Stimulated activated CD8-positive, alpha-beta memory T cell treated with anti-CD3 and anti-CD28 coated beads, Interleukin-12 subunit alpha, Interleukin-12 subunit beta, amount 100 ng/mL, for 4 hours (primary cell): ENCODE data around the gene GPER1.
"Not testable (repeated sequence)": the region's sequence is repeated elsewhere in the genome, so short reads cannot be mapped to it uniquely, and the experiment has no call there.

Source experiments
- DNase-seq: peaks from one replicate; pipeline ENCODE4 v3.0.0-alpha.2; 2020; ENCODE audit warnings: low read depth

GPER1 gene

GRCh38 chr7:1087952-1088920, at the start of gene GPER1:
Gene GPER1, plus strand, starts transcription at chr7:1088113. Its CDS starts 3,616 bp downstream, at chr7:1091729.
- no peak for DNase-seq

- not testable (repeated sequence) for DNase-seq
Observed at GRCh38 chr7:1040233-1040632, 47.7 kb upstream of the GPER1 start.

DNA sequence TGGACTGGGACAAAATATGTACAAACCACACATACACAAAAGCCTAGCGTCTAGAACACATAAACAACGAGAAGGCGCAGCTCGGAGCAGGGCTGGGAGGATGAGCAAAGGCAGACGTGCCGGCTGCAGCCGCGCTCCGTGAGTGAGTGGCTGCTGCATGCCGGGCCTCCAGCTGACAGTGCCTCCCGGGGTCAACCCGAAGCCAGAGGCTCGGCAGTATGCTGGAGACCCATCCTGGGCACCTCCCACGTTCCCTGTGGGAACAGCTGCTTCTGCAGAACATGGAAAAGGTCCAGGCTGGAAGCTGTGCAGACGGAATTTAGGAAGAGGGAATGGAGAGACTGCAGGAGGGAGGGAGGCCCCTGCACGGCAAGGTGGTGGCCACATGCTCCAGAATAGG, 47.1 kb upstream of the GPER1 start:
- DNase-seq, result no peak

GRCh38 chr7:1041551-1042491, 46.1 kb upstream of the GPER1 start:
- no peak for DNase-seq

DNA sequence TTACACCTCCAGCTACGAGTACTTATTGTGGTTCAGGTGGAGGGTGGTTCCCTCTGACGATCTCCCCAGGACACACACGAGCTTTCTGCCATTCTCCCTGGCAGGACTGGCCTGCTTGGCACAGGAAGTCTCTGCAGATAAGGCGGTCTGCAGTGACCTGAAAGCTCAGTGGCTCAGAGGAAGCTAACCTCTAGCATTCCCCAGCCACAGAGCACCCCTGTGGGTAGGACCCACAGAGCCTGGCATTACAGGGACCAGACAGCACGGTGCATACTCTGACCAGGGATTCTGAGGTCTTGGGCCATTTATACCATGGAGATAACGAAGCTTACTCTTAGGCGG, 45.5 kb upstream of the GPER1 start:
- DNase-seq, result no peak

GRCh38 chr7:1043552-1044188, 44.2 kb upstream of the GPER1 start:
- no peak for DNase-seq

- DNase-seq, result peak; percentile 93
Observed at GRCh38 chr7:1044189-1045068, 43.5 kb upstream of the GPER1 start, which contains the start of gene GPR146. Gene GPR146, plus strand, starts transcription at chr7:1044546. Its CDS starts 12,970 bp downstream, at chr7:1057516.

- DNase-seq, result no peak
Observed at GRCh38 chr7:1045069-1046063, 42.5 kb upstream of the GPER1 start.

DNA sequence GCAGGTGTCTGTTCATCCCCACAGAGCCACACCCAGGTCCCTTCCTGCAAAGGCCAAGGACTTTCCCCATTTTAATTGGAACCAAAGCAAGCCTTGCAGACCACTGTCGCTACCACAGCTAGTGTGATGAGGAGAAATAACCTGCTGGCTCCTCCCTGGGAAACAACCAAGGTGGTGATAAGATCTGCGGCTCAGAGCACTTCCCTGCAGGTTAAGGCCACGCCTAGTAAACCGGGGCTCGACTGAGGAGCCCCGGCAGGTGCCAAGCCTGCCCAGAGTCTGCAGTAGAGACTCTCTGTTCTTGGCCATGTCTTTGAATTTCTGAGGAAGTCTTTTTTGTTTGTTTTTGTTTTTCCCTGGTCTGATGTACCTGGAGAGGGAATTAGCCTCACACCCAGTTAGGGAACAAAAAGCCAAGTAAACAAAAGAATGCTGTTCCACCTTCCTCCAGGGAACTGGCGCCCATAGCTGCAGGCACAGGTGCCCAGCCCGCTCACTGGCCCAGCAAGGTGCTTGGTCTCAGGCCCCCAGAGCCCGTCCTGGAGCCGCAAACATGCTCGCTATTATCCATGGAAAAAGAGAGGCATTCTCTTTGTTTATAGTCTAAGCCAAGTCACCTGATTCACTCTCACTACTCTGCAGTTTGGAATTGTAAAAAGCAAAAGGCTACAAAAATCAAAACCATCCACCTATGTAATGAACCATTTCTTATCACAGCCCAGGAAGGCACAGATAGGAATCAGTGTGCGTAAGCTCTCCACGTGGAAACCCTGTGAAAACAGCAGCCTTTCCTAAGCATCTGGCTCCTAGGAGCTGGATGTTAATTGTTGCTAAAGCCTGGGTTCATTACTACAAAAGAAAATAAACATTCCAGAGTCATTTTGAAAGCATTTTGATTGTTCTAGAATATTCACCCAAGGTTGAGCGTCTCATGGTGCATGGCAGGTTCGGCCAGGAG, 40.9 kb upstream of the GPER1 start:
- no peak for DNase-seq

GRCh38 chr7:1049006-1049741, 38.7 kb upstream of the GPER1 start:
- no peak for DNase-seq

GRCh38 chr7:1049801-1050200, 38.1 kb upstream of the GPER1 start:
- DNase-seq, result no peak

DNA sequence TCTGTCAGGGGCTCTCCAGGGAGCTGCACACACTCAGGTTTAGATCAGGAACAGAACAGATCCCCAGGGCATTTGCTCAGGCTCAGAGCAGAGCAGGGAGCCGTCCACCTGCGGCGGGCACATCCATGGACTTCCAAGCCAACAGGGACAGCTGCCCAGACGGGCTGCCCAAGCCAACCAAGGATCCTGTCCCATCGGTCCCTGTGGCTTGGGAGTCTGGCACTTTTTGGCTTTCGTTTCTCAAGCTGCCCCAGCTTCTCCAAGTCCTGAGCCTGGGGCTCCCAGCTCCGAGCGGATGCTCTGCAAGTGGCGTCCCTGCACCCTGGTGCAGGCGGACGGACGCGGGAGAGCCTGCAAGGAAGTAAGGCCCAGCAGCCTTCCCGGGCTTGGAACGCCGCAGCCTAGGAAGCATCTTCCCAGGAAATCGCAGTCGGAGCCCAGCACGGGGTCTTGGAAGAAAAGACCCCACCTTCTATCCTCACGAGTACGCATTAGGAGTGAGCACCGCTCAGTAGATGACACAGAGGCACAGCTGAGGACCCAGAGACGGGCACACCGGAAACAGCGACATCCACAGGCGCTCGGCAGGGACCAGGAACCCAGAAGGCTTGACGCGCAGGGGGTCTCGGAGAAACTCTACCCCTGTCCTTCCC, 37.5 kb upstream of the GPER1 start:
- no peak for DNase-seq

DNA sequence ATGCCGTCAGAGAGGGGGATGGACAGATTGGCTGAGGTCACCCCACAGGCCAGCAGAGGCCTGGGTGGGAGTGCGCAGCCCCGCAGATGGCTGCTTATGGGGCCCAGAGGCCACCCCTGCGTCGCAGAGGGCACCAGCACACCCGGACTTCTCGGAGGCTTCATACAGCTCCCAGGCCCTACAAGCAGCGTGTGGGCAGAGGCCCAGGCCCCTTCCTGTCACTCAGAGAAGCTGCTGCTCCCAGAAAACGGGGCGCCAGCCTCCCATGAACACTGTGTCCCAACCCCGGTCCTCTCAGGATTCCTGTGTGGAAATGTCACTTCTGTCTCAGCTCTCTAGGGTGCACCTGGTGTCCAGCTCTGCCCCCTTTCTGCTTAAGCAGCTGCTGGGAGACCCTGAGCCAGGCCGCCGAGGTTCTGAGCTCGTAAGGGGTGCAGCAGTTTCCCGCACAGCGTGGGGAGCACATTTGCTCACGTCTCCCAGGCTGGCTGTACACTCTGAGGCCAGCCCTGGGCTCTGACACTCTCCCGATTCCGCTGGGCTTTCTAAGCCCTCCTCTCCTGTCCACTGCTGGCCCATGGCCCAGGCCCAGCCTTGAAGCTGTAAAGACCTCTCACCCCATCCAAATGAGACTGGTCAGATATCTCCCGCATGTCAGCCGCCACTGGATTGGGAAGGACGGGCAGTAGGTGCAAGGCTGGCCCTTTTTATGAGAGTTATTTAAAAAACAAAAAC, 36.8 kb upstream of the GPER1 start:
- no peak for DNase-seq

DNA sequence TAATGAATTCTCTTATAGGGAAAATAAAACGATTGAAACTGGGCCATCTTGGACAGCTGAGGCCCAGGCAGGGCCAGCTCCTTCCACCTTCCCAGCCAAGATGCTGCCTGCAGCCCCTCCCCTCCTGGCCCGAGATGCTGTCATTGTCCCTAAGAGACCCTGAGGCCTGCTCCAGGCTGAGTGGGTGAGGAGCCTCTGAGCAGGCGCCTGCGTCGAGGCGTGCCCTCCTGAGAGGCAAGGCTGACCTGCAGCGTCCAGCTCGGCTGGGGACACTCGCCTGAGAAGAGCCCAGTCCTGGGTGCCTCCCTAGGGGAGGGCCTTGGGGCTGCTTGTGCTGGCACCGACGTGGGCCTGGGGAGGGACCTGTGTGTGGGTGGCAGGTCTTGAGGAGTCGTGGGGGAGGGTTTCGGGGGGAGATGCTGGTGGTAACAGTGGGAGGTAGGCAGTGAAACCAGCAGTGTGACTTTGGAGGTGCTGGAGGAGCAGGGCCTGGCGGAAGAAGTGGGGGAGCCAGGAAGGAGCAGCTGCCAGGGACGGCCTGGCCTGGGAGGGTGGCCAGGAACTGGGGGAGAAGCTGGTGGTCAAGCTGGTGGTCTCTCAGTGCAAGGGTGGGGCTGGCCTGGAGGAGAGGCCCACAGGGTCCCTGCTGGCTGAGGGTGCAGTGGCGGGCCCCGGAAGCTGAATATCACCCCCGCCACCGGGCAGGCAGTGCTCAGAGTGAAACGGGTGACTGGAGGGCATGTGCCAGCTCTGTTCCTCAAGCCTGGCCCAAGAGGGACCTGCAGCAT, 35.7 kb upstream of the GPER1 start:
- no peak for DNase-seq

DNA sequence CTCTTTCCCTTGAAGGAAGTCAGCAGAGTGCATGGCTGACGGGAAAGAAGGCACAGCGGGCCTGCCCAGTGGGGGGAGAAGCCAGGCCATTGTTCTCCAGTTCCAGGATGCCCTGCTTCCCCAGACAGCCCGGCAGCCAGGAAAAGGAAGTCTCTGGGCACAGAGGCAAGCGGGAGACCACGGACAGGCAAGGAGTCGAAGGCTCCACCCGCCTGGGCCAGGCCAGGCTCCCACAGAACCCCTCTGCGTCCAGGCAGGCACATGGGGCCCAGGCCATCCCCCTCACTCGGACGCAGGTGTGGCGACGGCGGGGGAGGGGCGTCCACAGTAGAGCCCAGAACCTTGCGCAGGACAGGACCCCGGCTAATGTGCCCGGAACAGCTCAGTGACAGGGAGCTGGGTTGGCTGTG, 34.9 kb upstream of the GPER1 start:
- no peak for DNase-seq

GRCh38 chr7:1053816-1054370, 34.0 kb upstream of the GPER1 start:
- no peak for DNase-seq
